Measurements from ENCODE around the gene SLC39A3. TPM values are rescaled to one million over a fixed set of nuclear protein-coding genes. Genes with fewer than 3 reads are reported as not detected.

Gene SLC39A3
- total RNA-seq, 1 experiment from 2014 or later = 87.4 TPM

GRCh38 chr19:2732157-2732725 is 7.6 kb downstream of the SLC39A3 start:
- Histone ChIP-seq H3K79me2 (ENCODE audit: low read length) (no peaks in the 10 kb centered on the region), H3K9ac (ENCODE audit: low read length) (no peak overlapping the region), H4K20me1 (ENCODE audit: low read length) (no peaks in the 10 kb centered on the region), H3F3A (ENCODE audit: low read length, unreplicated experiment) (no peaks in the 10 kb centered on the region), H3K36me3 (ENCODE audit: low read depth, low read length) (peaks cover 12% of the 10 kb centered on the region), H2AFZ (ENCODE audit: low read length) (no peak overlapping the region), H3K27me3 (ENCODE audit: low read length) (no peaks in the 10 kb centered on the region), H3K9me2 (replicated peaks; ENCODE audit: low read length) (no peaks in the 10 kb centered on the region), H3K27ac (ENCODE audit: low read length) (no peak overlapping the region), H3K9me3 (ENCODE audit: low read length) (no peaks in the 10 kb centered on the region), H3K4me3 (ENCODE audit: low read length) (no peak overlapping the region), H3K4me2 (ENCODE audit: low read length) (no peak overlapping the region), H3K4me1 (ENCODE audit: insufficient read depth, low read length) (peaks cover 6% of the 10 kb centered on the region)
- ChIA-PET POLR2A (ENCODE audit: unreplicated experiment) (no interaction called here), CTCF (no interaction called here)
- DNase-seq (no peak), ATAC-seq (no peak)
- intact Hi-C loops (cut with micrococcal nuclease) = no loop called here
- BruUV-seq (replicated peaks) = no TSS peak
- TF ChIP-seq EZH2phosphoT487 (IDR thresholded peaks at IDR 0.05; ENCODE audit: borderline replicate concordance, low read length) (no peak), CTCF (conservative IDR thresholded peaks at IDR 0.05; ENCODE audit: low read depth, low read length) (no peak), EZH2 (IDR thresholded peaks at IDR 0.05; ENCODE audit: low read length, unreplicated experiment) (no peak)

GRCh38 chr19:2731181-2731995 is 8.4 kb downstream of the SLC39A3 start:
- H3K36me3 ChIP-seq (ENCODE audit: low read depth, low read length) = peaks cover 4% of the 10 kb centered on the region
- peaks cover 13% of the 10 kb centered on the region for H3K4me1 ChIP-seq (ENCODE audit: insufficient read depth, low read length)
- no peak overlapping the region for H2AFZ ChIP-seq (ENCODE audit: low read length)
- H3K9ac ChIP-seq (ENCODE audit: low read length) = no peak overlapping the region
- H3K79me2 ChIP-seq (ENCODE audit: low read length) = no peaks in the 10 kb centered on the region
- BruUV-seq (replicated peaks) = no TSS peak
- no peaks in the 10 kb centered on the region for H4K20me1 ChIP-seq (ENCODE audit: low read length)
- H3K9me3 ChIP-seq (ENCODE audit: low read length) = no peaks in the 10 kb centered on the region
- H3K9me2 ChIP-seq (replicated peaks; ENCODE audit: low read length) = no peaks in the 10 kb centered on the region
- no peak for ATAC-seq
- intact Hi-C loops (cut with micrococcal nuclease) = no loop called here
- TF ChIP-seq EZH2phosphoT487 (IDR thresholded peaks at IDR 0.05; ENCODE audit: borderline replicate concordance, low read length) (no peak), CTCF (conservative IDR thresholded peaks at IDR 0.05; ENCODE audit: low read depth, low read length) (no peak), EZH2 (IDR thresholded peaks at IDR 0.05; ENCODE audit: low read length, unreplicated experiment) (no peak)
- ChIA-PET CTCF (no interaction called here), POLR2A (ENCODE audit: unreplicated experiment) (no interaction called here)
- DNase-seq = no peak
- H3K4me2 ChIP-seq (ENCODE audit: low read length) = no peak overlapping the region
- H3K27me3 ChIP-seq (ENCODE audit: low read length) = no peaks in the 10 kb centered on the region
- H3F3A ChIP-seq (ENCODE audit: low read length, unreplicated experiment) = no peaks in the 10 kb centered on the region
- no peak overlapping the region for H3K4me3 ChIP-seq (ENCODE audit: low read length)
- no peak overlapping the region for H3K27ac ChIP-seq (ENCODE audit: low read length)
